GM19240 (cell line): ENCODE measurements around the gene ATG4D.
"Not testable (repeated sequence)": the region's sequence is repeated elsewhere in the genome, so short reads cannot be mapped to it uniquely, and the experiment has no call there.

Experiments
- DNase-seq: peaks from one replicate; pipeline ENCODE4 v3.0.0; 2011; ENCODE audit warnings: low spot score; ENCODE audit not compliant: insufficient read length

ATG4D gene

GRCh38 chr19:10518444-10519361 is 25.0 kb upstream of the ATG4D start:
- DNase-seq: no peak

- no peak for DNase-seq
Observed at GRCh38 chr19:10519421-10519820, 24.3 kb upstream of the ATG4D start.

GRCh38 chr19:10520652-10521318 is 22.9 kb upstream of the ATG4D start:
- no peak for DNase-seq

- no peak for DNase-seq
Observed at GRCh38 chr19:10521461-10522171, 22.1 kb upstream of the ATG4D start.

DNA sequence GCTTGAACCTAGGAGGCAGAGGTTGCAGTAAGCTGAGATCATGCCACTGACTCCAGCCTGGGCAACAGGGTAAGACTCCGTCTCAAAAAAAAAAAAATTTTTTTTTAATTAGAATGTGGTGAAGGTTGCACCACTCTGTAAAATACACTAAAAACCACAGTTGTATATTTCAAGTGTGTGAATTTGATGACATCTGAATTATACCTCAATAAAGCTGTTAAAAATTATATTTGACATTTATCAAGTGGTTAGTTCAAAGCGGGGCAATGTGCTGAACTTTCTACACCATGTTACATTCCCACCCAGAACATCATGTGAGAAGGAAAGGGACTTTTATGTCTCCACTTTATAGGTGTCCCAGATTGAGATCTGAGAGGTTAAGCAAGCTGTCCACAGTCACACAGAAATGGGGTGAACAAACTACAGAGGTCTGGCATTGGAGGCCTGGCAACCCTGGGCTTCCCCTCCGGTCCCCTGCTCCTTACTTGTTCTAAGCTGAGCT is 20.5 kb upstream of the ATG4D start:
- no peak for DNase-seq

GRCh38 chr19:10525636-10526035 is 18.1 kb upstream of the ATG4D start:
- no peak for DNase-seq

DNA sequence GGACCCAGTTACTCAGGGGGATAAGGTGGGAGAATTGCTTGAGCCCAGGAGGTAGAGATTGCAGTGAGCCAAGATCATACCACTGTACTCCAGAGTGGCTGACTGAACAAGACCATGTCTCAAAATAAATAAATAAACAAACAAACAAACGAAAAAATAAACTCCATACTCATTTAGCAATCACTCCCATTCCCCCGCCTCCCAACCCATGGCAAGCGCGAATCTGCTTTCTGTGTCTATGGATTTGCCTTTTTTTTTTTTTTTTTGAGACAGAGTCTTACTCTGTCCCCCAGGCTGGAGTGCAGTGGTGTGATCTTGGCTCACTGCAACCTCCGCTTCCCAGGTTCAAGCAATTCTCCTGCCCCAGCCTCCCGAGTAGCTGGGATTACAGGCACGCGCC is 16.8 kb upstream of the ATG4D start:
- not testable (repeated sequence) for DNase-seq

DNA sequence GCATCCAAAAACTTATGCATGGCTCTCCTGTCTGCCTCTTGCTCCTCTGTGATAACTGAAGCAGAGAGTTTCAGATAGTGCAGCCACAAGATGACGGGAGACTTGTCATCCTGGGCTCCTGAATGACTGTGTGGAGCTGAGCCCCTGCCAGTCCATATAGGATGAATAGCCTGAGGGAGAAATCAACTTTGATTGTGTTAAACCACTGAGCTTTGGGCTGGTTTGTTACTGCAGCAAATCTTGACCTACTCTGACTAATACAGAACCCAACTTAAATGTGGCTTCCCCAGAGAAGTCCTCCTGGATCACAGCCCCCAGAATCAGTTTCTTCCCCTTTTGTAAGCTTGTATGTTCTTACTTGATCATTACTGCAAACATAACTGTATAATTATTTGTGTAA is 11.2 kb upstream of the ATG4D start:
- DNase-seq: no peak

GRCh38 chr19:10533646-10534386 is 9.9 kb upstream of the ATG4D start:
- DNase-seq: no peak

DNA sequence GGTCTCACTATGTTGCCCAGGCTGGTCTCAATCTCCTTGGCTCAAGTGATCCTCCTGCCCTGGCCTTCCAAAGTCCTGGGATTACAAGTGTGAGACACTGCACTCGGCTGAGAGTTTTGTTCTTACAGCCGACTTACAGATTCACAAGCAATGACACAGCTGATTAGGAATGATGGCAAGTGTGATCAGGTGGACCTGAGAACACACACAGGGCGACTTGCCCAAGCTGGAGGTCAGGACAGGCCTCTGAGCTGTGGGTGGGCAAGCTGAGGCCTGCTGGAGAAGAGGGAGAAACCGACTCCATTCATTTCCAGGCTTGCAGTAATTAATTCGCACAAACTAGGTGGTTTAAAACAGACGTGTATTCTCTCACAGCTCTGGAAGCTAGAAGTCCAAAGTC is 8.1 kb upstream of the ATG4D start:
- no peak for DNase-seq

- DNase-seq: no peak
Observed at GRCh38 chr19:10537668-10538067, 6.0 kb upstream of the ATG4D start.

DNA sequence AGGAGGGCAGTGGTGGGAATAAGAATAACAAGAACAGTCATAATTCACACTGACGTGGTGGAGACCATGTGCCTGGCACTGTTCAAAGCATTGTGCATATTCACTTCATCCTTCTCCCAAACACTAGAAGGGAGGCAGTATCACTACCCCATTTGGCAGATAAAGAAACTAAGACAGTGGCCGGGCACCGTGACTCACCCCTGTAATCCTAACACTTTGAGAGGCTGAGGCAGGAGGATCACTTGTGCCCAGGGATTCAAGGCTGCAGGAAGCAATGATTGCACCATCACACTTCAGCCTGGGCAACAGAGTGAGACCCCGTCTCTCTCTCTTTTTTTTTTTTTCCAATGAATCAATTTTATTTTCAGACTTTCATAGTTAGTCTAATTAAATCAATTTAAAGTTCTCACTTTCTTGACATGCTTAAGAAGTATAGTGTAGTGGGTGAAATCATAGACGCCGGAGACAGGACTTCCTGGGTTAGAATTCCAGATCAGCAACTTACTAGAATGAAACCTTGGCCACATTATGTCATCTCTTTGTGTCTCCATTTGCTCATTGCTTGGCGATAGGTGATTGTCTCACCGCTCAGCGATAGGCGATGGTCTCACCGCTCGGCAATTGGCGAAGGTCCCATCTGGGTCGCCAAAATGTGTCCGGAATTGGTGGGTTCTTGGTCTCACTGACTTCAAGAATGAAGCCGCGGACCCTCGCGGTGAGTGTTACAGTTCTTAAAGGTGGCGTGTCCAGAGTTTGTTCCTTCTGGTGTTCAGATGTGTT is 5.3 kb upstream of the ATG4D start:
- DNase-seq: no peak

- DNase-seq: not testable (repeated sequence)
Observed at GRCh38 chr19:10539016-10539415, 4.7 kb upstream of the ATG4D start.

DNA sequence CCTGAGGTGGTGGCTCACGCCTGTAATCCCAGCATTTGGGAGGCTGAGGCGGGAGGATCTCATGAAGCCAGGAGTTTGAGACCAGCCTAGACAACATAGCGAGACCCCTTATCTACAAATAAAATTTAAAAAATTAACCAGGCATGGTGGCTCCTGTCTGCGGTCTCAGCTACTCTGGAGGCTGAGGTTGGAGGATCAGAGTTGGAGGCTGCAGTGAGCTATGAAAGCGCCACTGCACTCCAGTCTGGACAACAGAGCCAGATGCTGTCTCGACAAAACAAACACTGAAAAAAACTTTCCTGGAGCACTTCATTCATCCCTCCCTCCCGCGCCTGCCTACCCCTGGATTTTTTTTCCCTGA is 665 bp upstream of the ATG4D start:
- DNase-seq: no peak

DNA sequence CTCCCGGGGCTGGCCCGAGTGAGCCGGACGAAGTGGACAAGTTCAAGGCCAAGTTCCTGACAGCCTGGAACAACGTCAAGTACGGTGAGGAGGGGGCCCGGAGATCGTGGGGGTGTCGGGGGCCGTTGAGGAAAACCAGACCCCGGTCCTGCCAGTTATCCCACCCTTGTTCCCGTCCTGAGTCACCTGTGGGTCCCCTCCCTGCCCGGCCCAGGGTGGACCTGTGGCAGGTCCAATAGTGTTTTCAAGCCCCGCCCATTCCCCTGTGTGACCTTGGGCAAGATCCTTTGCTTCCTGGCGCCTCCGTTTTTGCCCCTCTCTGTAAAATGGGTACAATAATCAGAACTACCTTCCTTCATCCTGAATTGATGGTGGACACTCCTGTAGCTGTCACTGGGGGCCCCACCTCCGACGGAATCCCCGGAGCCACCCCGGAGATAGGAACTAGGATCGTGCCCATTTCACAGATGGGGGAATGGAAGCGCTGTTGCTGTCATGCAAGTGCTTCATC is 593 bp downstream of the ATG4D start:
- no peak for DNase-seq

GRCh38 chr19:10544753-10545251 is 1.1 kb downstream of the ATG4D start:
- DNase-seq: no peak

GRCh38 chr19:10546817-10547216 is 3.1 kb downstream of the ATG4D start:
- DNase-seq: no peak

DNA sequence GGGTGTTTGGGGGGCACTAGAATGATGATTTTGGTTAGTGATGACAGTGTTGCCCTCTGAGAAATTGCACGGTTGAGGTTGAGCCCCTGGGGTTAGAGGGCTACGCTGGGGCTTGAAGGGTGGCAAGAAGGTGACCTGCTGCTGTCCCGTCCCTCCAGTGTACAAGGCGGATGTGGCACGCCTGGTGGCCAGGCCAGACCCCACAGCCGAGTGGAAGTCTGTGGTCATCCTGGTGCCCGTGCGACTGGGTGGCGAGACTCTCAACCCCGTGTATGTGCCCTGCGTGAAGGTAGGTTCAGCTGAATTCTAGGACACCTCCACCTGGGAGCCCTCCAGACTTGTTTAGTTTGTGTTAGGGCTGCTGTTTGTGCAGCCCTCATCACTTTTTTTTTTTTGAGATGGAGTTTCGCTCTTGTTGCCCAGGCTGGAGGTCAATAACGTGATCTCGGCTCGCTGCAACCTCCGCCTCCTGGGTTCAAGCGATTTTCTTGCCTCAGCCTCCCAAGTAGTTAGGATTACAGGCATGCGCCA is 5.1 kb downstream of the ATG4D start:
- DNase-seq: no peak

GRCh38 chr19:10549733-10550132 is 6.0 kb downstream of the ATG4D start:
- DNase-seq: no peak

DNA sequence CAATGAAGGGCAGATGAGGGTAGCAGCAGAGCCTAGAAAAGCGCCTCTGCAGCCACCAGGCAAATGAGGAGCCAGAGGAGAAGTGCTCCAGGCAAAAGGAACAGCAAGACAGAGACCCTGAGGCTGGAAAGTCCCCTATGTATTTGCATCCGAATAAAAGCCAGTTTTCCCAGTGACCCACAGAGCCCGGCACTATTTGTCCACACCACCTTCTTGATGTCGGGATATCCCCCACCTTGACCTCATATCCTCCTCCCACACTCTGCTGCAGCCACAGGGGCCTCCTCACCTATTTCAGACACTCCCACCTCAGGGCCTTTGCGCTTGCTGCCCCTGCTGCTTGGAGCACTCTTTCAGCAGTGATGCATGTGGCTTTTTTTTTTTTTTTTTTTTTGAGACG is 6.6 kb downstream of the ATG4D start:
- no peak for DNase-seq
